Upper lobe of right lung (tissue), 1 donor: ENCODE measurements around the gene HS6ST2. TPM values are rescaled to one million over a fixed set of nuclear protein-coding genes. Genes with fewer than 3 reads are reported as not detected.

ENCODE experiments used
- ATAC-seq: fragments of 200-7000 bp; cut with Tn5 transposase; one replicate; pipeline ENCODE4 v1.9.1; 2020; ENCODE audit warnings: mild to moderate bottlenecking, moderate library complexity
- DNase-seq: peaks from one replicate; pipeline ENCODE4 v3.0.0-alpha.2; 2020
- H3K27ac ChIP-seq: fragments of 200-600 bp; one replicate; pipeline ENCODE4 v1.8.0; 2022
- H3K27me3 ChIP-seq: fragments of 200-600 bp; one replicate; pipeline ENCODE4 v1.8.0; 2022; ENCODE audit warnings: mild to moderate bottlenecking
- H3K36me3 ChIP-seq: fragments of 200-600 bp; one replicate; pipeline ENCODE4 v1.8.0; 2022
- H3K4me1 ChIP-seq: fragments of 200-600 bp; one replicate; pipeline ENCODE4 v1.8.0; 2022
- H3K4me3 ChIP-seq: fragments of 200-600 bp; one replicate; pipeline ENCODE4 v1.8.0; 2022; ENCODE audit warnings: mild to moderate bottlenecking
- H3K9me3 ChIP-seq: fragments of 200-600 bp; one replicate; pipeline ENCODE4 v1.8.0; 2022
- intact Hi-C: fragments of 100-400 bp; cut with DNase I; formaldehyde crosslinking; loops from one replicate; pipeline ENCODE4 v1.11.0; 2022
- total RNA-seq: library from RNA; stranded (reverse); fragmentation: NEBNext Ultra II Directional; extraction: Animal tissue kit (Norgen Biotek cat#: 25700); gene quantifications from one replicate; pipeline ENCODE4 v1.2.1, GENCODE V29; 2021
- TF ChIP-seq, protein P1 (sequence below): fragments of 200-600 bp; IDR thresholded peaks from one replicate; pipeline ENCODE4 v1.8.0; 2022; ENCODE audit warnings: antibody characterized with exemption
- donor health status: DM: no; HTN: yes; CAD: no; lungs with severe emphysema.

Gene HS6ST2
- total RNA-seq, 1 donor from 2014 or later: 0.87 TPM

DNA sequence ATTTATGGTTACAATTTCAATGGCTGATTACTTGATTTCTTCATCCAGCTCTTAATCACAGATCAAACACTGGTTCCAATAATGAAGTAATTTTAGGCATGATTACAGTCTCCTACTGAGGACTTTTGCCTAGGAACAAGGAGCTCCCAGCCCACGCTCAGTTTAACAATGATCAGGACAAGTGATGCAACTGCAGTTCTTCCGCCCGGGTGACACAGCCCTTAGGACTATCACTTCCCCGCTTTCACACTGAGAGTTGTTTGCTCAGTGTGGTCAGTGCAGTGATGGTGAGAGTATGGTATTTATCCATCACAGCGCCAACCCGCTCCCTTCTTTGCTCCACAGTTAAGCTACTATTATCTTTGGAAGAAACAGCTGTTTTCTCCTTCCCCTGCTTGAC lies 266.4 kb downstream of the HS6ST2 start:
- Histone ChIP-seq H3K4me1 (no peaks in the 10 kb centered on the region), H3K36me3 (no peaks in the 10 kb centered on the region), H3K27ac (no peak overlapping the region), H3K27me3 (no peaks in the 10 kb centered on the region), H3K4me3 (no peak overlapping the region), H3K9me3 (no peaks in the 10 kb centered on the region)
- intact Hi-C loops: no loop called here
- no peak for DNase-seq
- ATAC-seq: peak; percentile 86
- TF ChIP-seq, protein P1, sequence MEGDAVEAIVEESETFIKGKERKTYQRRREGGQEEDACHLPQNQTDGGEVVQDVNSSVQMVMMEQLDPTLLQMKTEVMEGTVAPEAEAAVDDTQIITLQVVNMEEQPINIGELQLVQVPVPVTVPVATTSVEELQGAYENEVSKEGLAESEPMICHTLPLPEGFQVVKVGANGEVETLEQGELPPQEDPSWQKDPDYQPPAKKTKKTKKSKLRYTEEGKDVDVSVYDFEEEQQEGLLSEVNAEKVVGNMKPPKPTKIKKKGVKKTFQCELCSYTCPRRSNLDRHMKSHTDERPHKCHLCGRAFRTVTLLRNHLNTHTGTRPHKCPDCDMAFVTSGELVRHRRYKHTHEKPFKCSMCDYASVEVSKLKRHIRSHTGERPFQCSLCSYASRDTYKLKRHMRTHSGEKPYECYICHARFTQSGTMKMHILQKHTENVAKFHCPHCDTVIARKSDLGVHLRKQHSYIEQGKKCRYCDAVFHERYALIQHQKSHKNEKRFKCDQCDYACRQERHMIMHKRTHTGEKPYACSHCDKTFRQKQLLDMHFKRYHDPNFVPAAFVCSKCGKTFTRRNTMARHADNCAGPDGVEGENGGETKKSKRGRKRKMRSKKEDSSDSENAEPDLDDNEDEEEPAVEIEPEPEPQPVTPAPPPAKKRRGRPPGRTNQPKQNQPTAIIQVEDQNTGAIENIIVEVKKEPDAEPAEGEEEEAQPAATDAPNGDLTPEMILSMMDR: no peak

GRCh38 chrX:132689612-132690563 lies 268.5 kb downstream of the HS6ST2 start:
- no peaks in the 10 kb centered on the region for H3K9me3 ChIP-seq
- no peaks in the 10 kb centered on the region for H3K27me3 ChIP-seq
- DNase-seq (no peak), ATAC-seq (no peak)
- TF ChIP-seq, protein P1: no peak
- H3K4me3 ChIP-seq: no peak overlapping the region
- no peaks in the 10 kb centered on the region for H3K36me3 ChIP-seq
- no peak overlapping the region for H3K27ac ChIP-seq
- no peaks in the 10 kb centered on the region for H3K4me1 ChIP-seq
- intact Hi-C loops: no loop called here

DNA sequence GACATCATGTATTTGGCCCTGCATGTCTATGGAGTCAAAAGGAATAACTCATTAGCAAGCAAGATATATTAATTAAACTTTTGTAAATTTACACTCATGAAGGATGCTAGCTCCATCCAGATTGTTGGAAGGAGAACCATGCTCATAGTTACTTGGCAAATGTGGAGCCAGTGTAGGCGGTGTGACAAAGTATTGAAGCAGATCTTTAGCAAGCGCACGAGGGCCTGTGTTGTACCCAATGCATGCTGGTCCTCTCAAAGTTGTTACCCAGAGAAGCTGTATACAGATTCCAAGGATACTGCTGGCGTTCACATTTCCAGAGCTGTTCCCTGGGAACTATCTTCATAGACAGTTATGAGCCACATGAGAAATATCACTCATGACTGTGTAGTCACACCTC lies 273.2 kb downstream of the HS6ST2 start:
- Histone ChIP-seq H3K9me3 (no peaks in the 10 kb centered on the region), H3K27ac (no peak overlapping the region), H3K4me1 (no peaks in the 10 kb centered on the region), H3K27me3 (no peaks in the 10 kb centered on the region), H3K4me3 (no peak overlapping the region), H3K36me3 (no peaks in the 10 kb centered on the region)
- ATAC-seq (no peak), DNase-seq (no peak)
- intact Hi-C loops: no loop called here
- TF ChIP-seq, protein P1: no peak

DNA sequence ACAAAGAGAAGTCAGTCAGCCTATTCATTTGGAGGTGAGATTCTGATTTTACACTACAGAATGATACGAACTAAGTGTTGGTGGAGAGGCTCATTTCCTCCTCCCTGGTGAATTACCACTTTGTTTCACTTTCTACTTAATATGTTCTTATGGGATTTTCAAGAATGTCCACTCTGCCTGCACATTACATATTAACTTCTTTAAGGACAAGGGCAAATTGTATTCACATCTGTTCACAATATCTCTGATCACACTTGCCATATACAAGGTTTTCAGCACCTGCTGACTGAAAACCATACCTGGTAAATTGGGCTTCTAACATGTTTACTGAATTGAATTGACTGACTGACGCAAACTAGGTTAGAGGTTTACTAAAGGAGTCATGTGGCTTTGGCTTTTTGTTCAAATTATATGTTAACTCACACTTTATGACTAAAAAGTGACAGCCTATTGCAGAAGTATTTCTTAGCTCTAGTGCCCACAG lies 281.2 kb downstream of the HS6ST2 start:
- no peaks in the 10 kb centered on the region for H3K4me1 ChIP-seq
- no peaks in the 10 kb centered on the region for H3K9me3 ChIP-seq
- intact Hi-C loops: no loop called here
- no peaks in the 10 kb centered on the region for H3K36me3 ChIP-seq
- no peak for DNase-seq
- H3K27ac ChIP-seq: no peak overlapping the region
- H3K4me3 ChIP-seq: no peak overlapping the region
- no peak for ATAC-seq
- TF ChIP-seq, protein P1: no peak
- no peaks in the 10 kb centered on the region for H3K27me3 ChIP-seq

- Histone ChIP-seq H3K27me3 (no peaks in the 10 kb centered on the region), H3K4me3 (no peak overlapping the region), H3K9me3 (no peaks in the 10 kb centered on the region), H3K4me1 (no peaks in the 10 kb centered on the region), H3K36me3 (no peaks in the 10 kb centered on the region), H3K27ac (no peak overlapping the region)
- ATAC-seq (no peak), DNase-seq (no peak)
- intact Hi-C loops: no loop called here
- TF ChIP-seq, protein P1: no peak
These were observed 281.8 kb downstream of the HS6ST2 start for GRCh38 chrX:132676561-132677186.
